ENCODE data around the gene DKK3. TPM values are rescaled to one million over a fixed set of nuclear protein-coding genes. Genes with fewer than 3 reads are reported as not detected.

Gene DKK3
- total RNA-seq, 1 donor from 2014 or later = 769 TPM

GRCh38 chr11:11931461-11932055 lies 76.9 kb downstream of the DKK3 start:
- no peak for DNase-seq
- H3K4me3 ChIP-seq = no peak overlapping the region
- H3K36me3 ChIP-seq = peaks cover 65% of the 10 kb centered on the region
- H3K4me1 ChIP-seq = peaks cover 17% of the 10 kb centered on the region
- no peaks in the 10 kb centered on the region for H3K27me3 ChIP-seq (ENCODE audit: low read depth)
- TF ChIP-seq, protein P1, sequence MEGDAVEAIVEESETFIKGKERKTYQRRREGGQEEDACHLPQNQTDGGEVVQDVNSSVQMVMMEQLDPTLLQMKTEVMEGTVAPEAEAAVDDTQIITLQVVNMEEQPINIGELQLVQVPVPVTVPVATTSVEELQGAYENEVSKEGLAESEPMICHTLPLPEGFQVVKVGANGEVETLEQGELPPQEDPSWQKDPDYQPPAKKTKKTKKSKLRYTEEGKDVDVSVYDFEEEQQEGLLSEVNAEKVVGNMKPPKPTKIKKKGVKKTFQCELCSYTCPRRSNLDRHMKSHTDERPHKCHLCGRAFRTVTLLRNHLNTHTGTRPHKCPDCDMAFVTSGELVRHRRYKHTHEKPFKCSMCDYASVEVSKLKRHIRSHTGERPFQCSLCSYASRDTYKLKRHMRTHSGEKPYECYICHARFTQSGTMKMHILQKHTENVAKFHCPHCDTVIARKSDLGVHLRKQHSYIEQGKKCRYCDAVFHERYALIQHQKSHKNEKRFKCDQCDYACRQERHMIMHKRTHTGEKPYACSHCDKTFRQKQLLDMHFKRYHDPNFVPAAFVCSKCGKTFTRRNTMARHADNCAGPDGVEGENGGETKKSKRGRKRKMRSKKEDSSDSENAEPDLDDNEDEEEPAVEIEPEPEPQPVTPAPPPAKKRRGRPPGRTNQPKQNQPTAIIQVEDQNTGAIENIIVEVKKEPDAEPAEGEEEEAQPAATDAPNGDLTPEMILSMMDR (IDR thresholded peaks at IDR 0.05; ENCODE audit: borderline replicate concordance) = peak; percentile 76
- H3K9me3 ChIP-seq (replicated peaks) = no peaks in the 10 kb centered on the region
- H3K27ac ChIP-seq (replicated peaks) = no peak overlapping the region
- intact Hi-C loops (cut with micrococcal nuclease) = loop anchor here (5.0 to 10.0 kb wide), 2 partner anchors 111 to 353 kb away; no protein-coding TSS in a partner anchor

DNA sequence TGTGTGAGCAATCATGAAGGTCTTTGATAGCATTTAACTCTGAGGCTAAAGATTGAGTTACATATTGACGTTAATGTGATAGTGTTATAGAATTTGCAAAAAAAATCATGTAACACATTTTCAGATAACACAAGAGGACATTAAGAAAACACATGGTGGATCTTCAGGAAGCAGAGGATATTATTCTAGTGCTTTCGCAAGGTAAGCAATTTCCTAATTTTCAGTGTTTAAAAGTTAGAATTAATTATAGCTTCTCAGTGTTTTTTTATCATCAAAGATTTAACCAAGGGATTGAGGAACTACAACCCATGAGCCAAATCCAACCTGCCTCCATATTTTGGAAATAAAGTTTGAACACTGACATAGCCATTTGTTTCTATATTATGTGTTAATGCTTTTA lies 78.5 kb downstream of the DKK3 start:
- intact Hi-C loops (cut with micrococcal nuclease) = loop anchor here (5.0 to 10.0 kb wide), 2 partner anchors 112 to 355 kb away; no protein-coding TSS in a partner anchor
- TF ChIP-seq, protein P1 (IDR thresholded peaks at IDR 0.05; ENCODE audit: borderline replicate concordance) = no peak
- Histone ChIP-seq H3K4me1 (peaks cover 17% of the 10 kb centered on the region), H3K36me3 (peaks cover 65% of the 10 kb centered on the region), H3K4me3 (no peak overlapping the region), H3K27ac (replicated peaks) (no peak overlapping the region), H3K27me3 (ENCODE audit: low read depth) (no peaks in the 10 kb centered on the region), H3K9me3 (replicated peaks) (no peaks in the 10 kb centered on the region)
- no peak for DNase-seq

DNA sequence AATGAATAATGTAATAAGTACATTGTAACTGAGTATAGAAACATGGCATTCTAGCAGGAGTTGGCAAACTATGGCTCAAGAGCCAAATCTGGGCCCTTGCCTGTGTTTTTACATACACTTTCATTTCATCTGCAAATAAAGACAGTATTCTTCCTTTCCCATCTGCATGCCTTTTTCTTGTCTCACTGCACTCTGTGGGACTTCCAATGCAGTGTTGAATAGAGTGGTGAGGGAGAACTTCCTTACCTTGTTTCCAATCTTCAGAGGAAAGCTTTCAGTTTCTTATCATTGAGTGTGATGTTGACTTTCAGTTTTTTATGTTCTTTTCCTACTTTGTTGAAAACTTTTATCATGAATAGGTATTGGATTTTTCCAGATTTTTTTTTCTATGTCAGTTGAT lies 84.6 kb downstream of the DKK3 start:
- Histone ChIP-seq H3K27me3 (ENCODE audit: low read depth) (no peaks in the 10 kb centered on the region), H3K27ac (replicated peaks) (no peak overlapping the region), H3K4me3 (no peak overlapping the region), H3K9me3 (replicated peaks) (no peaks in the 10 kb centered on the region), H3K4me1 (peaks cover 23% of the 10 kb centered on the region), H3K36me3 (peaks cover 52% of the 10 kb centered on the region)
- intact Hi-C loops (cut with micrococcal nuclease) = no loop called here
- TF ChIP-seq, protein P1 (IDR thresholded peaks at IDR 0.05; ENCODE audit: borderline replicate concordance) = no peak
- DNase-seq = no peak

GRCh38 chr11:11916981-11917399 lies 91.4 kb downstream of the DKK3 start:
- H3K27ac ChIP-seq (replicated peaks) = peak overlapping the region; percentile 21
- DNase-seq = no peak
- peaks cover 33% of the 10 kb centered on the region for H3K4me1 ChIP-seq
- no peaks in the 10 kb centered on the region for H3K27me3 ChIP-seq (ENCODE audit: low read depth)
- intact Hi-C loops (cut with micrococcal nuclease) = no loop called here
- TF ChIP-seq, protein P1 (IDR thresholded peaks at IDR 0.05; ENCODE audit: borderline replicate concordance) = no peak
- H3K9me3 ChIP-seq (replicated peaks) = no peaks in the 10 kb centered on the region
- peaks cover 21% of the 10 kb centered on the region for H3K36me3 ChIP-seq
- H3K4me3 ChIP-seq = no peak overlapping the region

DNA sequence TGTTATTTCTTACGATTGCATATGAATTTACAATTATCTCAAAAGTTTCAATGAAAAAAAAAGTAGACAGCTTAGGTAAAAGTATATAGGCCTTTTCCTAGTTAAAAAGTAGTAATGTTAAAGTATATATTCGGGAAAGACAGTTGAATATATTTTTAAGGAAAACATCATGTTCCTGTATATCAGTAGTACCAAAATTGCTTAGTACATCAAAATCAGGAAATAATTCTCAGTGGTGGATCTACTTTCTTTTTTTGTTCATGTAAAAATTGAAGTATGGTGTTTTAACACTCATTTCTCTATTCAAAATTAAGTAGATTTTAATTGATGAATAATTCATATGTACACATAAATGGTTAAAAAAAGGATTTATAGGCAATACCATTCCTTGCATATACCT lies 92.8 kb downstream of the DKK3 start:
- intact Hi-C loops (cut with micrococcal nuclease) = no loop called here
- peaks cover 29% of the 10 kb centered on the region for H3K4me1 ChIP-seq
- DNase-seq = no peak
- H3K9me3 ChIP-seq (replicated peaks) = no peaks in the 10 kb centered on the region
- no peak overlapping the region for H3K4me3 ChIP-seq
- no peak overlapping the region for H3K27ac ChIP-seq (replicated peaks)
- TF ChIP-seq, protein P1 (IDR thresholded peaks at IDR 0.05; ENCODE audit: borderline replicate concordance) = no peak
- no peaks in the 10 kb centered on the region for H3K27me3 ChIP-seq (ENCODE audit: low read depth)
- H3K36me3 ChIP-seq = peaks cover 10% of the 10 kb centered on the region
